ENCODE data around the gene ACTL8.

- TF ChIP-seq POLR2A (IDR thresholded peaks at IDR 0.05) (no peak), CTCF (IDR thresholded peaks at IDR 0.05) (no peak), EP300 (IDR thresholded peaks at IDR 0.05) (no peak)
These were observed 11.2 kb upstream of the ACTL8 start for GRCh38 chr1:17743925-17744324.

All from tibial nerve (tissue), 4 donors.